Testis (tissue), 3 donors: ENCODE data around the gene ZNF618. TPM values are rescaled to one million over a fixed set of nuclear protein-coding genes. Genes with fewer than 3 reads are reported as not detected.
"Not testable (repeated sequence)": the region's sequence is repeated elsewhere in the genome, so short reads cannot be mapped to it uniquely, and the experiment has no call there.

Experiments
- DNase-seq: peaks from one replicate; pipeline ENCODE4 v3.0.0-alpha.2; 2019
- H3K27ac ChIP-seq, 2 donors: fragments of 200-600 bp; sonication (generic); one replicate each; pipeline ENCODE4 v1.5.1; 2019
- H3K27me3 ChIP-seq: fragments of 200-600 bp; sonication (generic); one replicate; pipeline ENCODE4 v1.5.1; 2019
- H3K36me3 ChIP-seq: fragments of 200-600 bp; sonication (generic); one replicate; pipeline ENCODE4 v1.5.1; 2017; ENCODE audit warnings: low read depth; ENCODE audit errors: missing control alignments
- H3K4me1 ChIP-seq: fragments of 200-600 bp; sonication (generic); one replicate; pipeline ENCODE4 v1.5.1; 2019
- H3K4me3 ChIP-seq, 2 donors: fragments of 200-600 bp; sonication (generic); one replicate each; pipeline ENCODE4 v1.5.1; 2017 to 2019
- H3K9me3 ChIP-seq: fragments of 200-600 bp; sonication (generic); one replicate; pipeline ENCODE4 v1.5.1; 2017
- POLR2A ChIP-seq: fragments of 450-650 bp; IDR thresholded peaks from one replicate; pipeline ENCODE4 v1.6.1; 2017; ENCODE audit warnings: antibody characterized with exemption, mild to moderate bottlenecking, moderate library complexity
- WGBS, 2 donors: methylation state at CpG; one replicate each; pipeline ENCODE4 v1.1.5; 2018; 5-methylcytosine and 5-hydroxymethylcytosine counted together
- intact Hi-C: fragments of 100-400 bp; cut with DNase I; formaldehyde crosslinking; loops from one replicate; pipeline ENCODE4 v1.15.1; 2023; ENCODE audit warnings: low total_unique reads
- polyA plus RNA-seq: library from polyadenylated mRNA; stranded (reverse); fragments of 350-450 nt; fragmentation: Illumina TruSeq; extraction: RNeasy Lipid Tissue Mini Kit (QIAGEN cat#74804); gene quantifications from one replicate; pipeline ENCODE4 v1.2.3, GENCODE V29; 2014; ENCODE audit warnings: low read depth, low replicate concordance; ENCODE audit not compliant: insufficient read depth
- total RNA-seq, 2 donors: library from RNA; depleted of rRNA; stranded (reverse); fragments of >200 nt; gene quantifications; one replicate each; pipeline ENCODE4 v1.2.3, GENCODE V29; 2016
- TF ChIP-seq, protein P1 (sequence below), 3 experiments: fragments of 450-650 bp in 2 of 3; fragments of 200-600 bp in 1 of 3; sonication (generic) in 1 of 3; IDR thresholded peaks; one replicate each; pipeline ENCODE4 v1.5.1; 2016 to 2019; ENCODE audit warnings: antibody characterized with exemption in 3 of 3, mild to moderate bottlenecking in 2 of 3, moderate library complexity in 1 of 3

Gene ZNF618
- total and polyA plus RNA-seq, 3 donors from 2014 or later, result 6.8 to 15.2 (median 14.6) TPM

GRCh38 chr9:113995401-113995800 lies 119.3 kb downstream of the ZNF618 start:
- Histone ChIP-seq H3K27me3 (no peaks in the 10 kb centered on the region), H3K27ac (no peak overlapping the region), H3K36me3 (no peaks in the 10 kb centered on the region), H3K4me1 (peaks cover 31% of the 10 kb centered on the region), H3K4me3 (no peak overlapping the region), H3K9me3 (no peaks in the 10 kb centered on the region)
- intact Hi-C loops, result no loop called here
- TF ChIP-seq POLR2A, result no peak
- TF ChIP-seq, protein P1, sequence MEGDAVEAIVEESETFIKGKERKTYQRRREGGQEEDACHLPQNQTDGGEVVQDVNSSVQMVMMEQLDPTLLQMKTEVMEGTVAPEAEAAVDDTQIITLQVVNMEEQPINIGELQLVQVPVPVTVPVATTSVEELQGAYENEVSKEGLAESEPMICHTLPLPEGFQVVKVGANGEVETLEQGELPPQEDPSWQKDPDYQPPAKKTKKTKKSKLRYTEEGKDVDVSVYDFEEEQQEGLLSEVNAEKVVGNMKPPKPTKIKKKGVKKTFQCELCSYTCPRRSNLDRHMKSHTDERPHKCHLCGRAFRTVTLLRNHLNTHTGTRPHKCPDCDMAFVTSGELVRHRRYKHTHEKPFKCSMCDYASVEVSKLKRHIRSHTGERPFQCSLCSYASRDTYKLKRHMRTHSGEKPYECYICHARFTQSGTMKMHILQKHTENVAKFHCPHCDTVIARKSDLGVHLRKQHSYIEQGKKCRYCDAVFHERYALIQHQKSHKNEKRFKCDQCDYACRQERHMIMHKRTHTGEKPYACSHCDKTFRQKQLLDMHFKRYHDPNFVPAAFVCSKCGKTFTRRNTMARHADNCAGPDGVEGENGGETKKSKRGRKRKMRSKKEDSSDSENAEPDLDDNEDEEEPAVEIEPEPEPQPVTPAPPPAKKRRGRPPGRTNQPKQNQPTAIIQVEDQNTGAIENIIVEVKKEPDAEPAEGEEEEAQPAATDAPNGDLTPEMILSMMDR (IDR thresholded peaks at IDR 0.05), result no peak
- 73 to 74% methylated on average over 4 of the region's 4 CpGs for WGBS, 2 donors
- no peak for DNase-seq

DNA sequence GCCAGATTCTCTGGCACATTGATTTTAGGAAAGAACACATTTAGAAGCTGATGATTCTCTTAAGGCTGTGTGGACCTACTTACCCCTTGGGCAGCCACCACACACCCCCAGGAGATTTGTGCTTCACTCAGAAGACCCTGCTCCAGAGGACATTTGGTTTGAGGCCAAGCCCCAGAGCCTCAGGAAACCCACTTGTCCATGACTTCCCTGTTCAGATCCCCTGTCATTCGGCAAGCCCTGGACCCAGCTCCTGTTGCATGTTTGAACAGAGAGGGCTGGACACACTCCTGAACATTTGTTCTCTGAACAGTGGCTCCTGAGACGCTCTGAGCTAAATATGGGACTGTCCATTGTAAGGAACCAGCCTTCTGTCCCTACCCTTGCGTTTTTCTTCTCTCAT lies 119.9 kb downstream of the ZNF618 start:
- no peak overlapping the region for H3K4me3 ChIP-seq
- intact Hi-C loops, result no loop called here
- no peaks in the 10 kb centered on the region for H3K9me3 ChIP-seq
- H3K4me1 ChIP-seq, result peaks cover 30% of the 10 kb centered on the region
- WGBS, 2 donors, result 94 to 100% methylated on average over 3 of the region's 3 CpGs
- H3K27ac ChIP-seq, result no peak overlapping the region
- H3K36me3 ChIP-seq, result no peaks in the 10 kb centered on the region
- no peaks in the 10 kb centered on the region for H3K27me3 ChIP-seq
- DNase-seq, result peak; percentile 9
- no peak for TF ChIP-seq POLR2A
- TF ChIP-seq, protein P1 (IDR thresholded peaks at IDR 0.05), result no peak

DNA sequence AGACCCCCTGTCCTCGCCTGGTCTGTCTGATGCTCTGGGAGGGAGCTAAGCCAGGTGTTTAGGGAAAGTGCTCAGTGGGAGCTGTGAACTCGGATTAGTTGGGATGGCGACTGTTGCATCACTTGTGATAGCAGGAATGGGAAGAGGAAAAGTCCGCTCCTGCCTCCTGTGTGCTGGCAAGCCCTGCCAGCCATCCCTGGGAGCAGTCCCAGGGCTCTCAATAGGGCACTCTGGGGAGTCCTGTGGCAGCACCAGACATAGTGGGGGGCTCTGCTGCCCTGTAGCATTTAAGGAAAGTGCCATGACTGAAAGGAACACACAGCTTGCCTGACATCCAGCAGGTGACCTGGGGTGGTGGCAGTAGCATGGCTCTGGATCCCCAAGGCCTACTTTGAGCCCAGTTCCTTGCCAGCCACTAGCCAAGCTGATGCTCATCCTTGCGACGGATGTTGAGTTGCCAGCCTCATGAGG lies 120.5 kb downstream of the ZNF618 start:
- Histone ChIP-seq H3K27ac (no peak overlapping the region), H3K4me3 (no peak overlapping the region), H3K4me1 (peaks cover 24% of the 10 kb centered on the region), H3K36me3 (no peaks in the 10 kb centered on the region), H3K9me3 (no peaks in the 10 kb centered on the region), H3K27me3 (no peaks in the 10 kb centered on the region)
- DNase-seq, result peak; percentile 6
- intact Hi-C loops, result no loop called here
- WGBS, 2 donors, result 92 to 97% methylated on average over 6 of the region's 6 CpGs
- TF ChIP-seq POLR2A, result no peak

DNA sequence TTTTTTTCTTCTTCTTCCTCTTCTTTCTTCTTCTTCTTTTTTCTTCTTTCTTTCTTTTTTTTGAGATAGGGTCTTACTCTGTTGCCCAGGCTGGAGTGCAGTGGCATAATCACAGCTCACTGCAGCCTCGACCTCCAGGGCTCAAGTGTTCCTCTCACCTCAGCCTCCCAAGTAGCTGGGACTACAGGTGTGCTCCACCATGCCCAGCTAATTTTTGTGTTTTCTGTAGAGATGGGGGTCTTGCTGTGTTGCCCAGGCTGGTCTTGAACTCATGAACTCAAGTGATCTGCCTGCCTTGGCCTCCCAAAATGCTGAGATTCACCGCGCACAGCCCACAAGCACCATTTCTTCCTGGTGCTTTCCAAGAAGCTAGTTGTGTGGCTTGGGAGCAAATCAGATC lies 121.0 kb downstream of the ZNF618 start:
- H3K36me3 ChIP-seq, H3K4me3 ChIP-seq, H3K27me3 ChIP-seq, H3K27ac ChIP-seq, H3K9me3 ChIP-seq, intact Hi-C loops: not testable (repeated sequence)
- peaks cover 19% of the 10 kb centered on the region for H3K4me1 ChIP-seq
- DNase-seq, result peak; percentile 0
- 86 to 100% methylated on average over 1 to 3 of the region's 3 CpGs for WGBS, 2 donors

DNA sequence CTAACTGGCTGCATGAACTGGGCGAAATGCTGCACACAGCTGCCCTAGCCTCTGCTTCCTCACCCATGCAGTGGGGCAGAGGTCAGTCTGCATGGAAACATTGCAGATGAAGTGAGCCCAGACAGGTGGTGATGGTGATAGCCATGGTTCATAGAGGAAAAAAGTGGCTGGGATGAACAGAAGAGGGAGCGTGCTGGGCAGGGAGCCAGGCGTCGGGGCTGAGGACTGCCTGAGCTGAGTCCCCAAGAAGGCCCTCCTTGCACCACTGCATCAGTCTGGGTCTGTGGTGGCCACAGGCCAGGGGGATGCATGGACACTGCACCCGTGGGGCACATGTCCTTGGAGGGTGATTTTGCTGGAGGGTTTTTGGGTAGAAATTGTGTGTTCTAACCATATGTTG lies 121.5 kb downstream of the ZNF618 start:
- Histone ChIP-seq H3K27me3 (no peaks in the 10 kb centered on the region), H3K4me1 (peaks cover 19% of the 10 kb centered on the region), H3K9me3 (no peaks in the 10 kb centered on the region), H3K4me3 (no peak overlapping the region), H3K36me3 (no peaks in the 10 kb centered on the region), H3K27ac (no peak overlapping the region)
- DNase-seq, result peak; percentile 11
- intact Hi-C loops, result no loop called here
- 91 to 94% methylated on average over 5 of the region's 5 CpGs for WGBS, 2 donors
- TF ChIP-seq, protein P1 (IDR thresholded peaks at IDR 0.05), result no peak
- no peak for TF ChIP-seq POLR2A

- intact Hi-C loops, result no loop called here
These were observed 122.0 kb downstream of the ZNF618 start for GRCh38 chr9:113998114-113998513.

More at GRCh38 chr9:113998114-113998513, 122.0 kb downstream of the ZNF618 start:
- Histone ChIP-seq H3K9me3 (no peaks in the 10 kb centered on the region), H3K27me3 (no peaks in the 10 kb centered on the region), H3K4me3 (no peak overlapping the region), H3K27ac (no peak overlapping the region), H3K4me1 (peaks cover 15% of the 10 kb centered on the region), H3K36me3 (no peaks in the 10 kb centered on the region)
- TF ChIP-seq, protein P1 (IDR thresholded peaks at IDR 0.05), result no peak
- TF ChIP-seq POLR2A, result no peak
- no peak for DNase-seq
- 93 to 94% methylated on average over 11 of the region's 11 CpGs for WGBS, 2 donors
